ENCODE measurements around the gene CALM1.

The CALM1 gene

GRCh38 chr14:90386321-90386720 lies 10.5 kb upstream of the CALM1 start:
- Histone ChIP-seq H3K36me3 (ENCODE audit: low read length) (no peaks in the 10 kb centered on the region), H3F3A (ENCODE audit: insufficient read depth) (peaks cover 16% of the 10 kb centered on the region), H3K9me2 (replicated peaks; ENCODE audit: insufficient read depth, low read length) (no peaks in the 10 kb centered on the region), H3K4me2 (ENCODE audit: low read depth, low read length, poor library complexity, severe bottlenecking) (no peak overlapping the region), H3K27me3 (ENCODE audit: low read length) (no peaks in the 10 kb centered on the region), H3K4me3 (ENCODE audit: insufficient read depth, low read length, poor library complexity, severe bottlenecking) (no peak overlapping the region), H3K27ac (ENCODE audit: low read depth, low read length) (no peak overlapping the region), H2AFZ (ENCODE audit: low read depth, low read length, severe bottlenecking) (no peak overlapping the region), H3K9ac (ENCODE audit: low read length) (no peak overlapping the region), H3K9me3 (ENCODE audit: insufficient read depth, low read length) (no peaks in the 10 kb centered on the region), H3K79me2 (ENCODE audit: insufficient read depth, low read length) (no peaks in the 10 kb centered on the region), H4K20me1 (ENCODE audit: low read depth, low read length) (no peaks in the 10 kb centered on the region)
- TF ChIP-seq CTCF (IDR thresholded peaks at IDR 0.05; ENCODE audit: insufficient read depth, low read length, poor library complexity, severe bottlenecking) (no peak), EZH2phosphoT487 (conservative IDR thresholded peaks at IDR 0.05; ENCODE audit: low read length) (no peak)

- Histone ChIP-seq H3K9ac (ENCODE audit: low read length) (no peak overlapping the region), H2AFZ (ENCODE audit: low read depth, low read length, severe bottlenecking) (no peak overlapping the region), H3K4me3 (ENCODE audit: insufficient read depth, low read length, poor library complexity, severe bottlenecking) (no peak overlapping the region), H3K27me3 (ENCODE audit: low read length) (no peaks in the 10 kb centered on the region), H3K9me2 (replicated peaks; ENCODE audit: insufficient read depth, low read length) (no peaks in the 10 kb centered on the region), H3F3A (ENCODE audit: insufficient read depth) (peaks cover 6% of the 10 kb centered on the region), H3K9me3 (ENCODE audit: insufficient read depth, low read length) (no peaks in the 10 kb centered on the region), H3K79me2 (ENCODE audit: insufficient read depth, low read length) (no peaks in the 10 kb centered on the region), H4K20me1 (ENCODE audit: low read depth, low read length) (no peaks in the 10 kb centered on the region), H3K27ac (ENCODE audit: low read depth, low read length) (no peak overlapping the region), H3K36me3 (ENCODE audit: low read length) (no peaks in the 10 kb centered on the region), H3K4me2 (ENCODE audit: low read depth, low read length, poor library complexity, severe bottlenecking) (no peak overlapping the region)
- TF ChIP-seq EZH2phosphoT487 (conservative IDR thresholded peaks at IDR 0.05; ENCODE audit: low read length): no peak
- no peak for TF ChIP-seq CTCF (IDR thresholded peaks at IDR 0.05; ENCODE audit: insufficient read depth, low read length, poor library complexity, severe bottlenecking)
Observed at GRCh38 chr14:90387206-90387760, 9.5 kb upstream of the CALM1 start.

- TF ChIP-seq CTCF (IDR thresholded peaks at IDR 0.05; ENCODE audit: insufficient read depth, low read length, poor library complexity, severe bottlenecking): no peak
- TF ChIP-seq EZH2phosphoT487 (conservative IDR thresholded peaks at IDR 0.05; ENCODE audit: low read length): no peak
- Histone ChIP-seq H3K9ac (ENCODE audit: low read length) (no peak overlapping the region), H3K36me3 (ENCODE audit: low read length) (no peaks in the 10 kb centered on the region), H3K4me2 (ENCODE audit: low read depth, low read length, poor library complexity, severe bottlenecking) (no peak overlapping the region), H3K79me2 (ENCODE audit: insufficient read depth, low read length) (no peaks in the 10 kb centered on the region), H3K27me3 (ENCODE audit: low read length) (no peaks in the 10 kb centered on the region), H3F3A (ENCODE audit: insufficient read depth) (peaks cover 5% of the 10 kb centered on the region; the same call in 1 of the 2 replicates), H3K27ac (ENCODE audit: low read depth, low read length) (no peak overlapping the region), H4K20me1 (ENCODE audit: low read depth, low read length) (no peaks in the 10 kb centered on the region), H3K9me2 (replicated peaks; ENCODE audit: insufficient read depth, low read length) (no peaks in the 10 kb centered on the region), H3K4me3 (ENCODE audit: insufficient read depth, low read length, poor library complexity, severe bottlenecking) (no peak overlapping the region), H2AFZ (ENCODE audit: low read depth, low read length, severe bottlenecking) (no peak overlapping the region), H3K9me3 (ENCODE audit: insufficient read depth, low read length) (no peaks in the 10 kb centered on the region)
Observed at GRCh38 chr14:90388437-90388836, 8.4 kb upstream of the CALM1 start.
